GM18505 (cell line): ENCODE results near the gene EFHB.
"Not testable (repeated sequence)": the region's sequence is repeated elsewhere in the genome, so short reads cannot be mapped to it uniquely, and the experiment has no call there.

Experiments used
- ATAC-seq: cut with Tn5 transposase; IDR thresholded peaks from one replicate; pipeline ENCODE4 v1.9.1; 2021; ENCODE audit not compliant: unreplicated experiment
- POLR2A ChIP-seq: IDR thresholded peaks from 4 replicates; pipeline ENCODE4 v1.6.1; 2011; ENCODE audit warnings: borderline replicate concordance; ENCODE audit not compliant: insufficient read depth, insufficient read length; ENCODE audit errors: extremely low read depth

EFHB gene

DNA sequence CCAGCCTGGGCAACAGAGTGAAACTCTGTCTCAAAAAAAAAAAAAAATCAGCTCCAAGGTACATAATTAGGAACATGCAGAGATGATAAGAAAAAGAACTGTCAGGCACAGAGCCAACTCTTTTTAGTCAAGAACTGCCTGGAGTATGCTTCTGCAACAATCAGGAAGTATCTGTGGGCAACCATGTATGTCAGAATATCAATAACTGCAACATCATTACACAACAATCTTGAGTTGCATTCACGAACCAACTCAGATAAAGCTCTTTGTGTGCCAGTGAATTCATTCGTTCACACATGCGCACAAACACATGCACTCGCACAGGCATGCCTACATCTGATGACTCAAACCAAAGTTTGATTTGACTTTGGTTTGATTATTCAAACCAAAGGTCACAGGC, 32.1 kb downstream of the EFHB start:
- ATAC-seq: no peak
- TF ChIP-seq POLR2A: no peak

DNA sequence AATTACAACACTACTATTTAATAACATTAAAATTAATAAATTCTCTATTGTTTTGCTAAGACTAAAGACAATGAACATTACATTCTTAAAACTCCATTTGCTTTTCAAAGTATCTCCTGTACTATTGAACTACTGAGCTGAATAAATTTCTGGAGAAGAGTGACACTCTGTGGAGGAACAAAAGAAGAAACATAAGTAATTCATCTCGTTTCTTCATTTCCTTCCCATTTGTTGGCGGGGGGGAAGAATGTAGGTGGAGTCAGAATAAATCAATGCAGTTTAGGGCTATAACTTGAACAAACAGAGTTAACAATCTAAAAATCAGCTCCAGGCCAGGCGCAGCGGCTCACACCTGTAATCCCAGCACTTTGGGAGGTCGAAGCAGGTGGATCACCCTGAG, 32.7 kb downstream of the EFHB start:
- ATAC-seq: no peak
- TF ChIP-seq POLR2A: no peak

DNA sequence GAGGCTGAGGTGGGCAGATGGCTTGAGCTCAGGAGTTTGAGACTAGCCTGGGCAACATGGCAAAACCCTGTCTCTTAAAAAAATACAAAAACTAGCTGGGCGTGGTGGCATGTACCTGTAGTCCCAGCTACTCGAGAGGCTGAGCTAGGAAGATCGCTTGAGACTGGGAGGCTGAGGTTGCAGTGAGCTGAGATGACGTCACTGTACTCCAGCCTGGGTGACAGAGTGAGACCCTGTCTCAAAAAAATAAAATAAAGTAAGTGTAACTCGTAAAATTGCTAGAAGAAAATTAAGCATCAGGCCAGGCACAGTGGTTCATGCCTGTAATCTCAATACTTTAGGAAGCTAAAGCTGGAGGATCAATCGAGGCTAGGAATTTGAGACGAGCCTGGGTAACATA, 34.2 kb downstream of the EFHB start:
- ATAC-seq: not testable (repeated sequence)

DNA sequence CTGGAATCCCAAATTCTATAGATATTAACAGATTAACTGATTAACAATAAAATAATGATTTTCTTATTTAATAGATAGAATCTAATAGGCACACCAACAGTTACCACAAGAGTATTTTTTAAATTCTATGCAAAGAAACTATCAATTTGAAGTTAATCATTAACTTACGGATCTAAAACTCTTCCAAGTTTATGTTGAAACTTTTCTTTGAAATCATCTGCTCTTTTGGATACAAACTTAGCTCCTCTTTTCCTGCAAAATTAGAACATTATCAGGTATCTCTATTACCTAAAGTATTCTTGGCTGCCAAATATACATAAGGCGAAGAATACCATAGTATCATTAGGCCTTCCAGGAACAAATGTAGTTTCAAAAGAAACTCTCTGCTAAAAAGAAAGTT, 34.8 kb downstream of the EFHB start:
- TF ChIP-seq POLR2A: no peak
- no peak for ATAC-seq

DNA sequence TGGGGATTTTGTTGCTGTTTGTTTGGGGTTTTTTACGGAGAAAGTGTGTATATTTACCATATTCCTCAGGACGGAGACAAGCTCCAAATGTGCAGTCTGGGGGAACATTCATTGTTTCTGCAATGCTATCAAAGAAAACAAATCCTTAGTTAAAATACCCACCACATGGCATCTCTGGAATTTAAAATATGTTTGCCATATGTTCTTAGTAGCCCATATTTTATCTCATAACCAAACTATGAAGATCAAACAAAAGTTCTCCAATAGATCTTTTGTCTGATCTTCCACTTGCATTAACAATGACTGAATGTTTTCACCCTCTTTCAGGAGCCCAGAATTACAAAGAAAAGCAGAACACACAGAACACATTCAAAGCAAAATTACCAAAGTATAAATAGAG, 35.3 kb downstream of the EFHB start:
- no peak for ATAC-seq
- TF ChIP-seq POLR2A: no peak

DNA sequence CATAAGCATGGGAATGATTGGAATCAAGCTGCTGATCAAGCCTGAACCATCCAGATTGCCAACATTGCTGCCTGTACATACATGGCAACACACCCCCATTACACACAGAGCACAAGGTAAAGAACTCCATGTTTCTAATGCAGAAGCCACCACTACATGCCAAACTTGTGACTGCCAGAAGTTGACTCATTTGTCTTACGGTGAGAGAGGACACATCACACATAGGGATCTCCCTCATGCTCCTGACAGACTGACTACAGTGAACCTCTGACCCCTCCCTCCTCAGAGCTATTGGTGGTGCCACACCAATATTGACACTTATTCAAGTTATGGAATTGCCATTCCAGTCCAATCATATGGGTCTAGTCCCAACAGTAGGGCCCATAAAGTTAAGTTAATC, 42.3 kb downstream of the EFHB start:
- ATAC-seq: no peak
- TF ChIP-seq POLR2A: no peak

DNA sequence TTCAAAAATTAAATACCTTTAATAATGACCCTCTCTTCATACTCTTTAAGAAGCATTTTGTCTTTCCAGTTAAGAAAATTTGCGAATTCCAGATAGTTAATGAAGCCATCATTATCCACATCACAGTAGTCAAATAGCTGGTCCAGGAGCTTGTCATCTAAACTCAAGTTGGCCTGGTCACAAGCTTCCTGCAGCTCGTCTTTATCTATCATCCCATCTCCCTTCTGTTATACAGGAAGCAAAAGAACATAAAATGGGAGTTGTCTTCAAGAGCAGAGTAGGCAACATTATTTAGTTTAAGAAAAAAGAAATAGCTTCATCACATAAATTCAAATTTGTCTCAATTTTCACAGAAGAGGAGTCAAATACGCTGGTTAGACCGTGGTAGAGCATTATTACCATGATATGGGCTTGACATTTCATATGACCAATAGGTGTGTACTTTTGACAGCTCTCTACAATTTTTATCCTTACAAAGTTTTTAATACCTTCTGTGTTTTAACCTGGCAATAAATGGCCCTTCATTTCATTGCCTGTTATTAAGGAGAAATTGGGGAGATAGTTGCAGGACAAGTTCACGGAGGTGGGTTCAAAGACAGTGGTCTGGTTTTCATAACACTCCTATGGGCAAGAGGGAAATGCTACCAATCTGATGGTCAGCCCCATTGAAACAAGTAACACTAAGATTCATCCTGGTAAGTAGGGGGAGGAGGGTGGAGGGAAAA, 45.4 kb downstream of the EFHB start:
- ATAC-seq: no peak
- TF ChIP-seq POLR2A: no peak

DNA sequence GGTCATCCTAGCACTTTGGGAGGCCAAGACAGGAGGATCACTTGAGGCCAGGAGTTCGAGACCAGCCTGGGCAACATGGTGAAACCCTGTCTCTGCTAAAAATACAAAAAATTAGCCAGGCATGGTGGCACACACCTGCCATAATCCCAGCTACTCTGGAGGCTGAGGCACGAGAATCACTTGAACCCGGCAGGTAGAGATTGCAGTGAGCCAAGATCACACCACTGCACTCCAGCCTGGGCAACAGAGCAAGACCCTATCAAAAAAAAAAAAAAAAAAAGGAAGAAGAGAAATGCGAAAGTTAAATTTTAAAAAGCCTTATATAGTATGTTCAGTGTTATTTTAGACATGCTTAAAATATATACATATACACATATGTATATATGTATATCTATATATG, 46.9 kb downstream of the EFHB start:
- ATAC-seq: not testable (repeated sequence)

DNA sequence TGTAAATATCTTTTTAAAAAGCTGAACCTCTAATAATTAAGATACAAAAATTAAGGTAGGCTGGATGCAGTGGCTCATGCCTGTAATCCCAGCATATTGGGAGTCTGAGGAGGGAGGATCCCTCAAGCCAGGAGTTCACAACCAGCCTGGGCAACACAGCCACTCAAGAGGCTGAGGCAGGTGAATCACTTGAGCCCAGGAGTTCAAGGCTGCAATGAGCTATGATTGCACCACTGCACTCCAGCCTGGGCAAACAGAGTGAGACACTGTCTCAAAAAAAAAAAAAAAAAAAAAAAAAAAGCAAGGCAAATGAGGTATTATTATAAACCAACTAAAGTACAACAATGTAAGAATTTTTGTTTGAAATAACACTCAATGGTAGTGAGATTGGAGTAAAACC, 47.6 kb downstream of the EFHB start:
- TF ChIP-seq POLR2A: no peak
- no peak for ATAC-seq

DNA sequence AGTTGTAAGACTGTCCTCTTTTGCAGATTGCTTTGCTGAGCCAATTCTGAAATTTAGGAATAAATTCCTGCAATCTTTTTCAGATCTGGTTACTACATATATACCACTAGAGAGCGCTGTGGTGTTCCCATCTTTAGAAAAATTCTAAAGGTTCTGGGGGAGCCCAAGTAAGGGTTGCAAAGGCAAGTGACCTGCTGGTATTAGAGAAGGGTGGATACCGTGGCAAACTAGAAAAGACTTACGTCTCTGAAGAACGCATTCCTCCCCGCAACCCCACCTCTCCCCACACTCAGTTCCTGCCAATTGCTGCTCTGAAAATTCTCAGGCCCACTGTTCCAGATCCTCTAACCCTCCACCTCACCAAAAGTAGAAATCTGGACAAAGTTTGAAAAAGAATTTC, 48.5 kb downstream of the EFHB start:
- no peak for TF ChIP-seq POLR2A
- peak; percentile 63 for ATAC-seq

DNA sequence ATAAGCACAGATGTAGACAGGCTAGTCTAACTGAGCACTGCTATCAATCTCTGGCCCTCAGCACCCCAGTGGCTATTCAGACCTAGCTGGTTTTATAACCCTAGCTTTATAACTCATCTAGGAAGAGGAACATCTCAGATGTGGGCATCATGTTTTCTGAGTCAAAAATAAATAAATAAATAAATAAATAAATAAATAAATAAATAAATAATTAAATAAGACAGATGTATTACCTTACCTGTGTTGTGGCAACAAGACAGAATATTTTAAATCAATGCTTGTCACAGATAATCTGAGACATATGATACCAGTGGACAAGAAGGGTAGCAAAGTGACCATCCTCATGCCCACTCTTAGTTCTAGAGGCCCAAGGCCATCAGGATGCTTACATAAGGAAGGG, 52.2 kb downstream of the EFHB start:
- no peak for ATAC-seq
- no peak for TF ChIP-seq POLR2A

DNA sequence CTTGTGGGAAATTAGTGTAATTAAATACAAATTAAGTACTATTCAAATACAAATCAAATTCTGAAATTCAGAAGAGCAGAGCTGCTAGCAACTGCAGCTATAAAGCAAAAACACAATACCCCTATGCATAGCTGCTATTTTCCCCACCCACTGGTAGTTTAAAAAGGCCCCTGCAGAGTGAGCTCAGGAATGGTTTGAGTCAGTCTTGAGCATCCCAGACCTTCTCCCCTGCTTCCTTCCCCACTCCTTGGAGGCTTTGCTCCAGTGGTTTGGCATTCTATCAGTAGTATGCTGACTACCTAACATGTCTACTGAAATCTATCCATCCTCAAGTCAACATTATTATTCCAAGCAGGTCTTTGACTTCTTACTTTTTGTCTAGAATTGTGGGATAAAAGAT, 53.0 kb downstream of the EFHB start:
- ATAC-seq: no peak
- no peak for TF ChIP-seq POLR2A

DNA sequence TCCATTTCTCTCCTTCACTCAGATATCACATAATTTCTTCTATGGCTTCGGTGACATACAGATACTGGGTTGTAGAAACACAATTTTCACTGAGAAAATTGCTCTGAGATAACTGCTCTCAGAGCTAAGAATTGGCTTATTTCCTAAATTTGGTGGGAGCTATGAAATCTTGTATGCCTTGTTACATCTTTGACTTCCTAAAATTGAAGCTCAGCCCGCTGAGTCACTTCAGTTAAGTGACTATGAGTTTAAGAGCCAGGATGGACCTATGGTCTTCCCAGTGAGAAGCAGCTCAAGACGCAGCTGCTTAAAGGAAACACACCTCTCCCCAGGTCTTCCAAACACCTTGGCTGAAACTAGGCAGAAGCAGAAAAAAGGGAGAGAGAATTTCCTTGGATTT, 56.4 kb downstream of the EFHB start:
- no peak for TF ChIP-seq POLR2A
- no peak for ATAC-seq

DNA sequence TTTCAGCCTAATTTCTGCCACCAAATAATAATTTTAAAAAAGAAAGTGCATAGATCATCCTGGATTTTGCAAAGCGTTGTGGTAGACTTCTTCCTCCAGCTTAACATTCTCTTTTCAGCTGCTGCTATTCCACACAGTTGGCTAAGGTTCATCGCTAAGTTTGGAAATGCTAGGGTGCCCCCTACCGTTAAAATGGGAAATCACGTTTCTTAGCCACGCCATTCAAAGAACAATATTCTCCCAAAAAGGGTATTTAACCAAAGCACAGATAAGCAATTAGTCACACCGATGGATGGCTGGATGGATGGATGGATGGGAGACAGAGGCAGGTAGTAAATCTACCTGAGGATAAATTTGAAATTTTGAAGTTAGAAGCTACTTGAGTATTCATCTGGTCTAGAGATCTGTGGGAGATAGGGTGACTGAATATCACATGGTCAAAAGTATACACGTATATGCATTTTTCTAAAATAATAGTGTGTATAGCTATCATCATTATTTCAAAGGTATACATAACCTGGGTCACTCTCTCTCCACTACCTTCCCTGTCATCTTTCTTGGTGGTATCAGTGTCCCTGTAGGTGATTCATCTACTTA, 67.2 kb downstream of the EFHB start:
- no peak for TF ChIP-seq POLR2A
- peak; percentile 79 for ATAC-seq

DNA sequence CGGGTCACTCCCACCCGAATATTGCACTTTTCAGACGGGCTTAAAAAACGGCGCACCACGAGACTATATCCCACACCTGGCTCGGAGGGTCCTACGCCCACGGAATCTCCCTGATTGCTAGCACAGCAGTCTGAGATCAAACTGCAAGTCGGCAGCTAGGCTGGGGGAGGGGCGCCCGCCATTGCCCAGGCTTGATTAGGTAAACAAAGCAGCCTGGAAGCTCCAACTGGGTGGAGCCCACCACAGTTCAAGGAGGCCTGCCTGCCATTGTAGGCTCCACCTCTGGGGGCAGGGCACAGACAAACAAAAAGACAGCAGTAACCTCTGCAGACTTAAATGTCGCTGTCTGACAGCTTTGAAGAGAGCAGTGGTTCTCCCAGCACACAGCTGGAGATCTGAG, 78.7 kb downstream of the EFHB start:
- ATAC-seq: not testable (repeated sequence)

DNA sequence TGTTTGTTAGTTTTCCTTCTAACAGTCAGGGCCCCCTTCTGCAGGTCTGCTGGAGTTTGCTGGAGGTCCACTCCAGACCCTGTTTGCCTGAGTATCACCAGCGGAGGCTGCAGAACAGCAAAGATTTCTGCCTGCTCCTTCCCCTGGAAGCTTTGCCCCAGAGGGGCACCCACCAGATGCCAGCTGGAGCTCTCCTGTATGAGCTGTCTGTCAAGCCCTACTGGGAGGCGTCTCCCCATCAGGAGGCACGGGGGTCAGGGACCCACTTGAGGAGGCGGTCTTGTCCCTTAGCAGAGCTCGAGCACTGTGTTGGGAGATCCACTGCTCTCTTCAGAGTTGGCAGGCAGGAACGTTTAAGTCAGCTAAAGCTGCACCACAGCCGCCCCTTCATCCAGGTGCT, 87.4 kb downstream of the EFHB start:
- ATAC-seq: not testable (repeated sequence)
